Endodermal cell (in vitro differentiated cells): ENCODE data around the gene LSM3. TPM values are rescaled to one million over a fixed set of nuclear protein-coding genes. Genes with fewer than 3 reads are reported as not detected.

Experiments used
- DNase-seq: peaks from one replicate; pipeline ENCODE4 v3.0.0-alpha.2; 2017
- H3K27ac ChIP-seq: 2 replicates; pipeline ENCODE4 v1.5.1; 2013; ENCODE audit warnings: mild to moderate bottlenecking, low read depth, low read length, moderate library complexity
- H3K27me3 ChIP-seq: 2 replicates; pipeline ENCODE4 v1.6.1; 2013; ENCODE audit warnings: mild to moderate bottlenecking, low read length, moderate library complexity; ENCODE audit not compliant: insufficient read depth, control insufficient read depth, poor library complexity, severe bottlenecking
- H3K36me3 ChIP-seq: 2 replicates; pipeline ENCODE4 v1.7.0; 2013; ENCODE audit warnings: mild to moderate bottlenecking, low read length, moderate library complexity; ENCODE audit not compliant: control insufficient read depth, insufficient read depth
- H3K4me1 ChIP-seq: one replicate; pipeline ENCODE4 v1.7.0; 2013; ENCODE audit warnings: low read length; ENCODE audit not compliant: control insufficient read depth, insufficient read depth
- H3K4me3 ChIP-seq: 2 replicates; pipeline ENCODE4 v1.5.1; 2013; ENCODE audit warnings: mild to moderate bottlenecking, low read length, moderate library complexity
- H3K9ac ChIP-seq: 2 replicates; pipeline ENCODE4 v1.6.1; 2013; ENCODE audit warnings: mild to moderate bottlenecking, low read length, moderate library complexity; ENCODE audit not compliant: poor library complexity, severe bottlenecking; ENCODE audit errors: extremely low read depth
- H3K9me3 ChIP-seq: 2 replicates; pipeline ENCODE4 v1.6.1; 2013; ENCODE audit warnings: mild to moderate bottlenecking, low read length, moderate library complexity; ENCODE audit not compliant: control insufficient read depth
- H3K27ac Mint-ChIP-seq: 2 replicates; pipeline ENCODE4 v1.8.0; 2020; ENCODE audit warnings: mixed read lengths
- H3K27me3 Mint-ChIP-seq: 2 replicates; pipeline ENCODE4 v1.8.0; 2021; ENCODE audit warnings: mild to moderate bottlenecking, mixed read lengths; ENCODE audit not compliant: insufficient read depth
- H3K36me3 Mint-ChIP-seq: 2 replicates; pipeline ENCODE4 v1.8.0; 2020; ENCODE audit warnings: low read depth, mixed read lengths
- H3K4me1 Mint-ChIP-seq: 2 replicates; pipeline ENCODE4 v1.8.0; 2020; ENCODE audit warnings: mixed read lengths
- H3K4me3 Mint-ChIP-seq: 2 replicates; pipeline ENCODE4 v1.8.0; 2020; ENCODE audit warnings: mild to moderate bottlenecking, moderate library complexity, mixed read lengths
- H3K9me3 Mint-ChIP-seq: 2 replicates; pipeline ENCODE4 v1.8.0; 2020; ENCODE audit warnings: mild to moderate bottlenecking, mixed read lengths
- CTCF ChIP-seq: fragments of 200-600 bp; sonication (generic); conservative IDR thresholded peaks from 2 replicates; pipeline ENCODE4 v1.5.0; 2021; ENCODE audit warnings: antibody characterized with exemption, mild to moderate bottlenecking
- WGBS, 2 experiments: methylation state at CpG; one replicate each; pipeline versions ENCODE4 v1.1.5 to v1.1.7; 2013; ENCODE audit warnings: missing lambda C conversion rate in 2 of 2, mixed read lengths in 1 of 2; ENCODE audit not compliant: insufficient coverage in 1 of 2, insufficient read length in 1 of 2; 5-methylcytosine and 5-hydroxymethylcytosine counted together
- total RNA-seq, 2 donors: library from RNA; stranded (reverse); fragmentation: NEBNext Ultra II Directional in 1 of 2; extraction: Animal tissue kit (Norgen Biotek cat#: 25700) in 1 of 2; gene quantifications; 2 replicates in 1 of 2; 3 replicates in 1 of 2; pipeline ENCODE4 v1.2.1, GENCODE V29; 2021

Gene LSM3
- total RNA-seq, 2 donors from 2014 or later: 18.1 to 19.7 TPM

GRCh38 chr3:14235912-14236295 lies 57.3 kb downstream of the LSM3 start:
- Histone ChIP-seq H3K4me3 (no peak overlapping the region), H3K27me3 (peaks cover 93% of the 10 kb centered on the region), H3K9me3 (peaks cover 20% of the 10 kb centered on the region), H3K9ac (no peak overlapping the region), H3K4me1 (no peaks in the 10 kb centered on the region), H3K36me3 (no peaks in the 10 kb centered on the region), H3K27ac (no peak overlapping the region)
- no peak for TF ChIP-seq CTCF
- peaks cover 24% of the 10 kb centered on the region for H3K9me3 Mint-ChIP-seq
- no peak overlapping the region for H3K4me3 Mint-ChIP-seq
- H3K27ac Mint-ChIP-seq: no peak overlapping the region
- peaks cover 100% of the 10 kb centered on the region for H3K27me3 Mint-ChIP-seq
- no peaks in the 10 kb centered on the region for H3K36me3 Mint-ChIP-seq
- DNase-seq: no peak
- 93 to 97% methylated on average over 5 to 8 of the region's 8 CpGs for WGBS, 2 experiments
- peaks cover 6% of the 10 kb centered on the region for H3K4me1 Mint-ChIP-seq

GRCh38 chr3:14236902-14237301 lies 58.3 kb downstream of the LSM3 start:
- H3K27me3 Mint-ChIP-seq: peaks cover 94% of the 10 kb centered on the region
- no peak overlapping the region for H3K27ac Mint-ChIP-seq
- H3K9me3 Mint-ChIP-seq: peaks cover 24% of the 10 kb centered on the region
- H3K9ac ChIP-seq: no peak overlapping the region
- H3K9me3 ChIP-seq: peaks cover 20% of the 10 kb centered on the region
- no peak overlapping the region for H3K27ac ChIP-seq
- no peaks in the 10 kb centered on the region for H3K36me3 Mint-ChIP-seq
- H3K4me1 ChIP-seq: no peaks in the 10 kb centered on the region
- 94 to 96% methylated on average over 2 to 3 of the region's 3 CpGs for WGBS, 2 experiments
- H3K27me3 ChIP-seq: peaks cover 87% of the 10 kb centered on the region
- H3K4me3 ChIP-seq: no peak overlapping the region
- no peak for TF ChIP-seq CTCF
- H3K4me1 Mint-ChIP-seq: peaks cover 6% of the 10 kb centered on the region
- no peak for DNase-seq
- H3K36me3 ChIP-seq: no peaks in the 10 kb centered on the region
- H3K4me3 Mint-ChIP-seq: no peak overlapping the region

- Histone ChIP-seq H3K4me3 (no peak overlapping the region), H3K4me1 (no peaks in the 10 kb centered on the region), H3K36me3 (no peaks in the 10 kb centered on the region), H3K27me3 (peaks cover 87% of the 10 kb centered on the region), H3K9me3 (peaks cover 20% of the 10 kb centered on the region), H3K9ac (no peak overlapping the region), H3K27ac (no peak overlapping the region)
- no peak for TF ChIP-seq CTCF
- H3K36me3 Mint-ChIP-seq: no peaks in the 10 kb centered on the region
- H3K27me3 Mint-ChIP-seq: peaks cover 94% of the 10 kb centered on the region
- H3K27ac Mint-ChIP-seq: no peak overlapping the region
- H3K9me3 Mint-ChIP-seq: peaks cover 24% of the 10 kb centered on the region
- WGBS, 2 experiments: 84 to 92% methylated on average over 4 to 6 of the region's 6 CpGs
- H3K4me1 Mint-ChIP-seq: peaks cover 1% of the 10 kb centered on the region
- DNase-seq: no peak
- no peak overlapping the region for H3K4me3 Mint-ChIP-seq
Measured at GRCh38 chr3:14237457-14237856, 58.8 kb downstream of the LSM3 start.
